NCI-H345 (cell line): ENCODE data around the gene ULK4.

Source experiments
- DNase-seq: peaks from one replicate; lab custom pipeline; 2025; lab: John Stamatoyannopoulos, UW

ULK4 gene

DNA sequence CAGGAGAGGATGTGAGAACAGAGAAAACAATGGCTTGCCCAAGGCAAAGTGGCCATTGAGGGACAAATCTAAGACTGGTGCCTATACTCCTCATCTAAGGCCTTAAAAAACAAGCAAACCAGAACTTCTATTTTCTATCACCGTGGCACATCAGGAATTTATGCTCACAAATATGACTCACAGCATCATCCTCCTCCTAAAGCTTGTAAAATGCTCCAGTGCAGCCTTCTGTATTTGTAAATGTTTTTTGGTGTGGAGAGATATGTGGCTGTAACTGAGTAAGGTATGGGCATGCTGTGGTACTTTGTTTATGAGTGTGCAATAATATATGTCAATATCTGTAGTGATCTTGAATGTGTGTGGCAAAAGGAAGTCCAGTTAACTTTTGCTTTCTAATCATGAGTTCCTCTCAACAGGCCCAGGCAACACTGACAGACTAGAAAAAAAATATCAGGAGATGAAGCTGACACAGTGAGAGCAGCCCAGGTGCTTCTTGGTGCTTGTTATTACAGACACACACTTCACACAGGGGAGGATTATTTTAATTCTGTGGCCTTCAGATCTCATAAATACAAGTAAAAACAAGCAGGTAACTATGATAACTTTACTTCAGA, 702.3 kb downstream of the ULK4 start:
- no peak for DNase-seq

DNA sequence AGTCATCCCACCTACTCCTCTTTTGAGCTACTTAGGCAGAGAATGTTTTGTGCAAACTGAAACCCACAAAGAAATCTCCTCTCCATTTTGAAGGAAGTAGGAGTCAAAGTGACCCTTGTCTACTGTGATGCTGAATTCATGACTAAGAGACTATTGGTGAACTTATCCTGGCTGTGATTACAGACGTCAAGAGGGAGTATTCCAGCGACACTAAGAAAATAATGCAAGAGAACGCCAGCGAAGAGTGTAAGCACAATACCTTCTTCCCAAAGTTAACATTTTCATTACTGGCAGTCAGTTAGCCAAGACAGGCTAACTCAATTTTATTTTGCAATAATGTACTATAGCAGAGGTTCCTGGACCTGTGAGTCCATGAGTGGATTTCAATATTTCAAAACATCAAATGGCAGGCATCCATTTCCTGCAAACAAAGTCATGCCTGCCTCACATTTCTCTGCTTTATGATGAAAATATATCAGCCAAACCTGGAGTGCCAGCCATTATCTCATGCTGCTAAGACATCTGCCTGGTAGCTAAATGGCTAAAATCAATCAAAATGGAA, 703.6 kb downstream of the ULK4 start:
- DNase-seq, result no peak

DNA sequence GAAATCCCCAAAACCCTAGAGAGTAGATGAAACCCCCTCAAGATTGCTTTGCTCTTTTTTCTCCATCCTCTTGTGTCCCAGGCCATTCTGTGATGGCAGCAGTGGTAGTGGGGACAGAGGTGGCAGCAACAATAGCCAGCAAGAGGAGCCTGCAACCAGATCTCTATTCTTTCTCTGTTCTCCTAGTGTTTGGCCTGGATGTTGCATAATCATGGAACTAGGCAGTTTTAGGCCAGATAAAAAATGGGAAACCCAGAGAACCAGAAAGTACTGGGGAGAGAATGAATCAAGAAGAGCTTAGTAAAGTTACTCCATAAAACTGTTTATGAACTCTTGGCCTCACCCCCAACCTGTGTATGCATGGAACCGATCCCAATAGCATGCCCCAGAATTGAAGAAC, 710.3 kb downstream of the ULK4 start:
- DNase-seq, result no peak

GRCh38 chr3:41250825-41251224, 711.1 kb downstream of the ULK4 start:
- no peak for DNase-seq

DNA sequence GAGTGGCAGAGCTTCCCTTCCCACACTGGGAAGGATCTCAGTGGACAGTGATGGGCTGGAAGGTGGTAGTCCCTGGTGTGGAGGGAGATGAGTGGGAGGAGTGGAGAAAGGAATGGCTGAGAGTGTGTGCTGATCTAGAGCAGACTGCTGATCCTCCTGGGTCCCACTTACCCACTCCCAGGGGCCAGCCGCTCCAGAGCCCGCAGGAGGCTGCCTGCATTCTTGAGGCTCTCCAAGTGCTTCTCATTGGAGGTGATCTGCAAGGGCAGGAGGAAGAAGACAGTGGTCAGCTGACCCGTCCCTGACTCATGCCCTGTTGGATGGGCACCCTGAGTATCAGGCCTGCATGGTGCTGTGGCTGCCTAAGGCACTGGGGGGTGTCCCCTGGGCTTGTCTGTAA, 712.6 kb downstream of the ULK4 start:
- no peak for DNase-seq

- DNase-seq, result no peak
Measured at GRCh38 chr3:41248525-41248924, 713.4 kb downstream of the ULK4 start.

- no peak for DNase-seq
Measured at GRCh38 chr3:41247055-41248004, 714.6 kb downstream of the ULK4 start.

DNA sequence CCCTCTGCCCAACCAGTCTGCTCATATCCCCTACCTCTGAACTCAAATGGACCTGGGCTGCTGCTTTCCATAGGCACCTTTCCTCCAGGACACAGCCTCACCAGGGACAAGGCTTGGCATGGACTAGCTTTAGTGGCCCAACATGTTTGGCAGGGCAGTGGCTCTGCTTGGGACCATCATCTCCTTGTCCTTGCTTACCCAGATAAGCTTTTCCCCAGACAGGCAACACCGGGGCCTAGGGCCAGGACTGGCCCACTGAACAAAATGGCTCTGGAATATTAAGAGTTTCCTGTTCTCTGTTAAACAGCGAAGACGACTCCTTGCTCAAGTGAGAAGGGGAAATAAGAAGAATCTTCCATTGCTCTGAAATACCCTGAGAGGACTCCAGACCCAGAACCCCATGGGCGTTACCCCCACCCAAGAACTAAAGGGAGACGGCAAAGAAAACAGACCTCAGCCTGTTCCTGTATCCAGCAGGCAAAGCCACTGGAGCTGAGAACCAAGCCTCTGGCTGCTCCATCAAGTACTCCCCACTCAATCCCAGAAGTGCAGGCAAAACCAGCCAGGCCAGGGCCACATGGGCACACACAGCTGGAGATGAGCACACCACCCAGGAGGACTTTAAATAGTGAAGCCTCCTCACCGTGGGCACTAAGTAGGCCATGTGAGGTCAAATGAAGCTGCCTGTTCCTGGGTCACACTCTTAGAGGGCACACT, 717.1 kb downstream of the ULK4 start:
- DNase-seq, result no peak

GRCh38 chr3:41243183-41243582, 718.7 kb downstream of the ULK4 start:
- DNase-seq, result no peak

GRCh38 chr3:41241800-41242571, 719.9 kb downstream of the ULK4 start:
- DNase-seq, result no peak

DNA sequence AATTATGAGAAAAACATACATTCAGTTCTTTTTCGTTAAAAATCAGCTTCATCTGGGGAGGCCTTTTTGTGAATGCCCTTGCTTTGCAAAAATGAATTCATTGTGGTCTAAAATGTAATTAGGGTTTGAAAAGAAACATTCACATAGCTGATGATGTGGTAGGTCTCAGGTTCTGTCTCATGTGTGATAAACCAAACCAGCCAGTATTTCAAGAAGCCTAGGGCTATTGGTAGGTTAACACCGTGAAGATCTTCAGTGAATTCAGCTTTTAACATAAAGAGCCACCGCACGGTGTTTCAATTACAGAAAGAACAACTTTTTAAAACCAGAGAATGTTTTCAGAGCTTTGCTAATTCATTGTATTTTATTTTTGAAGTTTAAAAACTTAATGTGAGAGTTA, 720.7 kb downstream of the ULK4 start:
- DNase-seq, result no peak

- DNase-seq, result no peak
Measured at GRCh38 chr3:41239587-41239986, 722.3 kb downstream of the ULK4 start.

DNA sequence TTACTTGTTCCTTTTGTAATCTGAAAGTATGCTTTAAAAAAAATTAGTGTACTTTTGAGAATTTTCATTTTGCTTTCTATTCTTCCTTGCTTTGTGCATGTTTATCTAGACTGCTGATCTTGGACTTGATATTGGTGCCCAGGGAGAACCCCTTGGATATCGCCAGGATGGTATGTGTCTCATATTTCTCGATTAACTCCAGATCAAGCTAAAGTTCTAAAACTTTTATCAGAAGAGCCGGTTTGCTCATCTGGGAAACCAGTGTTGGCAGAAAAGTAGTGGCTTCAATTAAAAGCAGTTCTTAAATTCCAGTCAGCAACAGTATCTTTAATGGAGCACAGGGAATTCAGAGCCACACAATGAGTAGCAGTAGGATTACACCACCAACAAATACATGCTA, 724.0 kb downstream of the ULK4 start:
- DNase-seq, result no peak

GRCh38 chr3:41236228-41236627, 725.7 kb downstream of the ULK4 start:
- no peak for DNase-seq

GRCh38 chr3:41234823-41235721, 726.8 kb downstream of the ULK4 start:
- no peak for DNase-seq

- DNase-seq, result no peak
Measured at GRCh38 chr3:41224120-41224806, 737.6 kb downstream of the ULK4 start.

- DNase-seq, result no peak
Measured at GRCh38 chr3:41223691-41224090, 738.2 kb downstream of the ULK4 start.

GRCh38 chr3:41223078-41223477, 738.8 kb downstream of the ULK4 start:
- DNase-seq, result no peak

GRCh38 chr3:41222501-41222900, 739.4 kb downstream of the ULK4 start:
- no peak for DNase-seq

- no peak for DNase-seq
Measured at GRCh38 chr3:41222012-41222411, 739.9 kb downstream of the ULK4 start.
